RWPE2 (cell line): Measurements from ENCODE around the gene ZPBP.

Experiments used
- ATAC-seq: fragments of 200-7000 bp; cut with Tn5 transposase; 3 replicates; pipeline ENCODE4 v1.9.1; 2021; ENCODE audit warnings: low read depth
- DNase-seq: peaks from one replicate; pipeline ENCODE4 v3.0.0-alpha.2; 2020; ENCODE audit warnings: low spot score
- H3K27ac ChIP-seq: fragments of 450-650 bp; 2 replicates; pipeline ENCODE4 v1.5.1; 2017; ENCODE audit warnings: mild to moderate bottlenecking; ENCODE audit not compliant: poor library complexity, severe bottlenecking
- H3K27me3 ChIP-seq: fragments of 250-450 bp; sonication (Bioruptor Pico); 2 replicates; pipeline ENCODE4 v1.5.1; 2021; ENCODE audit warnings: mild to moderate bottlenecking, moderate library complexity; ENCODE audit not compliant: insufficient read depth, poor library complexity, severe bottlenecking
- H3K36me3 ChIP-seq: fragments of 250-450 bp; sonication (Bioruptor Pico); 2 replicates; pipeline ENCODE4 v1.5.1; 2020; ENCODE audit warnings: low read depth, mild to moderate bottlenecking, moderate library complexity
- H3K4me1 ChIP-seq: fragments of 250-450 bp; sonication (Bioruptor Pico); 2 replicates; pipeline ENCODE4 v1.5.1; 2021; ENCODE audit warnings: mild to moderate bottlenecking, moderate library complexity; ENCODE audit not compliant: insufficient read depth, poor library complexity, severe bottlenecking
- H3K4me3 ChIP-seq: fragments of 250-450 bp; sonication (Bioruptor Pico); 2 replicates; pipeline ENCODE4 v1.5.1; 2021; ENCODE audit warnings: mild to moderate bottlenecking, moderate library complexity; ENCODE audit not compliant: severe bottlenecking
- H3K9me3 ChIP-seq: fragments of 250-450 bp; sonication (Bioruptor Pico); 2 replicates; pipeline ENCODE4 v1.5.1; 2021; ENCODE audit warnings: mild to moderate bottlenecking, moderate library complexity; ENCODE audit not compliant: severe bottlenecking
- TF ChIP-seq, protein P1 (sequence below): fragments of 450-650 bp; IDR thresholded peaks from one replicate; pipeline ENCODE4 v1.5.1; 2017; ENCODE audit warnings: mild to moderate bottlenecking, moderate library complexity; ENCODE audit not compliant: poor library complexity, severe bottlenecking

ZPBP gene

GRCh38 chr7:49986191-49986590 lies 106.9 kb downstream of the ZPBP start:
- H3K4me3 ChIP-seq = no peak overlapping the region
- DNase-seq (no peak), ATAC-seq (no peak)
- TF ChIP-seq, protein P1, sequence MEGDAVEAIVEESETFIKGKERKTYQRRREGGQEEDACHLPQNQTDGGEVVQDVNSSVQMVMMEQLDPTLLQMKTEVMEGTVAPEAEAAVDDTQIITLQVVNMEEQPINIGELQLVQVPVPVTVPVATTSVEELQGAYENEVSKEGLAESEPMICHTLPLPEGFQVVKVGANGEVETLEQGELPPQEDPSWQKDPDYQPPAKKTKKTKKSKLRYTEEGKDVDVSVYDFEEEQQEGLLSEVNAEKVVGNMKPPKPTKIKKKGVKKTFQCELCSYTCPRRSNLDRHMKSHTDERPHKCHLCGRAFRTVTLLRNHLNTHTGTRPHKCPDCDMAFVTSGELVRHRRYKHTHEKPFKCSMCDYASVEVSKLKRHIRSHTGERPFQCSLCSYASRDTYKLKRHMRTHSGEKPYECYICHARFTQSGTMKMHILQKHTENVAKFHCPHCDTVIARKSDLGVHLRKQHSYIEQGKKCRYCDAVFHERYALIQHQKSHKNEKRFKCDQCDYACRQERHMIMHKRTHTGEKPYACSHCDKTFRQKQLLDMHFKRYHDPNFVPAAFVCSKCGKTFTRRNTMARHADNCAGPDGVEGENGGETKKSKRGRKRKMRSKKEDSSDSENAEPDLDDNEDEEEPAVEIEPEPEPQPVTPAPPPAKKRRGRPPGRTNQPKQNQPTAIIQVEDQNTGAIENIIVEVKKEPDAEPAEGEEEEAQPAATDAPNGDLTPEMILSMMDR = no peak
- no peaks in the 10 kb centered on the region for H3K4me1 ChIP-seq
- H3K36me3 ChIP-seq = no peaks in the 10 kb centered on the region
- no peaks in the 10 kb centered on the region for H3K9me3 ChIP-seq
- no peaks in the 10 kb centered on the region for H3K27me3 ChIP-seq
- no peak overlapping the region for H3K27ac ChIP-seq

DNA sequence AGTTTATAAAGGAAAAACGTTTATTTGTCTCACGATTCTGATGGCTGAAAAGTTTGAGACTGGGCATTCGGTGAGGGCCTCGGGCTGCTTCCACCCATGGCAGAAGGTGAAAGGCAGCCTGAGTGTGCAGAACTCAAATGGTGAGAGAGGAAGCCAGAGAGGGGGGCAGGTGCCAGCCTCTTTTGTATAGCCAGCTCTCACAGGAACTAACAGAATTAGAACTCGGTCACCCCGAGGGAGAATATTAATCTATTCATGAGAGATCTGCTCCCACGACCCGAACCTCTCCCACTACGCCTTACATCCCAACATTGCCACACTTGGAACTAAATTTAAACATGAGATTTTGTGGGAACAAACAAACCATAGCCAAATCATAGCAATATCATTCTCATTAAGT lies 112.6 kb downstream of the ZPBP start:
- ATAC-seq (no peak), DNase-seq (no peak)
- peaks cover 2% of the 10 kb centered on the region for H3K4me1 ChIP-seq
- no peaks in the 10 kb centered on the region for H3K9me3 ChIP-seq
- H3K36me3 ChIP-seq = no peaks in the 10 kb centered on the region
- H3K4me3 ChIP-seq = no peak overlapping the region
- H3K27ac ChIP-seq = no peak overlapping the region
- no peaks in the 10 kb centered on the region for H3K27me3 ChIP-seq
- TF ChIP-seq, protein P1 = no peak

- no peak overlapping the region for H3K27ac ChIP-seq
- DNase-seq (no peak), ATAC-seq (no peak)
- H3K27me3 ChIP-seq = no peaks in the 10 kb centered on the region
- TF ChIP-seq, protein P1 = no peak
- H3K36me3 ChIP-seq = no peaks in the 10 kb centered on the region
- H3K9me3 ChIP-seq = no peaks in the 10 kb centered on the region
- no peak overlapping the region for H3K4me3 ChIP-seq
- H3K4me1 ChIP-seq = peaks cover 2% of the 10 kb centered on the region
These were observed 116.8 kb downstream of the ZPBP start for GRCh38 chr7:49976238-49976637.

GRCh38 chr7:49974035-49974434 lies 119.0 kb downstream of the ZPBP start:
- no peaks in the 10 kb centered on the region for H3K9me3 ChIP-seq
- H3K27me3 ChIP-seq = no peaks in the 10 kb centered on the region
- TF ChIP-seq, protein P1 = no peak
- H3K36me3 ChIP-seq = no peaks in the 10 kb centered on the region
- no peak overlapping the region for H3K4me3 ChIP-seq
- ATAC-seq (no peak), DNase-seq (no peak)
- no peaks in the 10 kb centered on the region for H3K4me1 ChIP-seq
- H3K27ac ChIP-seq = no peak overlapping the region

DNA sequence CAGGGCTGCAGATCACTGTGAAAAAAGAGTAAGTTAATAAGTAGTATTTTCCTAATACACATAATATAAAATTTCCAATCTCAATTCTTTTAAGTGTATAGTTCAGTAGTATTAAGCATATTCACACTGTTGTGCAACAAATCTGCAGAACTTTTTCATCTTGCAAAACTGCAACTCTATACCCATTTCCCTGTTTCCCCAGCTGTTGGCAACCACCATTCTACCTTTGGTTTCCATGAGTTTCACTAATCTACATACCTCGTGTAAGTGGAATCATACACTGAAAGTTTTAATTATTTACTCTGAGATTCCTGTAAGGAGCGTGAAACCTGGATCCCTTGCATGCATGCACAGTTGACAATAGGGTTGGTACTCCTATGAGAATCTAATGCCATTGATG lies 155.4 kb downstream of the ZPBP start:
- no peaks in the 10 kb centered on the region for H3K9me3 ChIP-seq
- DNase-seq (no peak), ATAC-seq (no peak)
- no peaks in the 10 kb centered on the region for H3K4me1 ChIP-seq
- TF ChIP-seq, protein P1 = no peak
- no peaks in the 10 kb centered on the region for H3K36me3 ChIP-seq
- no peak overlapping the region for H3K27ac ChIP-seq
- no peaks in the 10 kb centered on the region for H3K27me3 ChIP-seq
- no peak overlapping the region for H3K4me3 ChIP-seq
